Effector memory CD4-positive, alpha-beta T cell (primary cell): Measurements from ENCODE around the gene MNS1.
"Not testable (repeated sequence)": the region's sequence is repeated elsewhere in the genome, so short reads cannot be mapped to it uniquely, and the experiment has no call there.

Source experiments
- DNase-seq, 3 donors: peaks; one replicate each; pipeline ENCODE4 v3.0.0-alpha.2; 2020
- H3K27ac ChIP-seq: 2 replicates; pipeline ENCODE4 v1.7.0; 2013; ENCODE audit warnings: mild to moderate bottlenecking, low read length, moderate library complexity; ENCODE audit not compliant: insufficient read depth, poor library complexity, severe bottlenecking
- H3K27me3 ChIP-seq: replicated peaks from 2 replicates; pipeline ENCODE4 v1.7.0; 2013; ENCODE audit warnings: mild to moderate bottlenecking, low read length; ENCODE audit not compliant: insufficient read depth, control insufficient read depth, poor library complexity, severe bottlenecking
- H3K36me3 ChIP-seq: 2 replicates; pipeline ENCODE4 v1.7.0; 2013; ENCODE audit warnings: mild to moderate bottlenecking, low read length, moderate library complexity; ENCODE audit not compliant: control insufficient read depth, insufficient read depth
- H3K4me1 ChIP-seq: 2 replicates; pipeline ENCODE4 v1.7.0; 2013; ENCODE audit warnings: low read length, mild to moderate bottlenecking; ENCODE audit not compliant: control insufficient read depth, insufficient read depth, poor library complexity, severe bottlenecking
- H3K4me3 ChIP-seq: 2 replicates; pipeline ENCODE4 v1.7.0; 2013; ENCODE audit warnings: low read length, low read depth, mild to moderate bottlenecking; ENCODE audit not compliant: insufficient read depth, poor library complexity, severe bottlenecking
- H3K9me3 ChIP-seq: 2 replicates; pipeline ENCODE4 v1.7.0; 2013; ENCODE audit warnings: mild to moderate bottlenecking, low read length, moderate library complexity; ENCODE audit not compliant: control insufficient read depth

MNS1 gene

GRCh38 chr15:56413114-56413733 lies 51.7 kb downstream of the MNS1 start:
- not testable (repeated sequence) for H3K27ac ChIP-seq, DNase-seq, H3K4me3 ChIP-seq, H3K9me3 ChIP-seq, H3K4me1 ChIP-seq, H3K36me3 ChIP-seq, H3K27me3 ChIP-seq

GRCh38 chr15:56411122-56411749 lies 53.7 kb downstream of the MNS1 start:
- H3K27me3 ChIP-seq: no peaks in the 10 kb centered on the region
- no peaks in the 10 kb centered on the region for H3K4me1 ChIP-seq
- H3K9me3 ChIP-seq: no peaks in the 10 kb centered on the region
- DNase-seq: no peak
- H3K27ac ChIP-seq: no peak overlapping the region
- H3K4me3 ChIP-seq: no peak overlapping the region
- no peaks in the 10 kb centered on the region for H3K36me3 ChIP-seq

GRCh38 chr15:56410721-56411120 lies 54.2 kb downstream of the MNS1 start:
- no peaks in the 10 kb centered on the region for H3K9me3 ChIP-seq
- H3K27me3 ChIP-seq: no peaks in the 10 kb centered on the region
- H3K36me3 ChIP-seq: no peaks in the 10 kb centered on the region
- no peak for DNase-seq
- H3K4me3 ChIP-seq: no peak overlapping the region
- H3K27ac ChIP-seq: no peak overlapping the region
- no peaks in the 10 kb centered on the region for H3K4me1 ChIP-seq

GRCh38 chr15:56399209-56399608 lies 65.7 kb downstream of the MNS1 start:
- not testable (repeated sequence) for H3K4me1 ChIP-seq, H3K27me3 ChIP-seq, H3K4me3 ChIP-seq, H3K36me3 ChIP-seq, DNase-seq, H3K9me3 ChIP-seq, H3K27ac ChIP-seq

GRCh38 chr15:56397325-56397724 lies 67.6 kb downstream of the MNS1 start:
- H3K4me1 ChIP-seq, H3K27me3 ChIP-seq, DNase-seq, H3K27ac ChIP-seq, H3K4me3 ChIP-seq, H3K36me3 ChIP-seq, H3K9me3 ChIP-seq: not testable (repeated sequence)

GRCh38 chr15:56394909-56395308 lies 70.0 kb downstream of the MNS1 start:
- Histone ChIP-seq H3K27me3 (no peaks in the 10 kb centered on the region), H3K4me3 (no peak overlapping the region), H3K9me3 (no peaks in the 10 kb centered on the region), H3K27ac (no peak overlapping the region), H3K36me3 (no peaks in the 10 kb centered on the region), H3K4me1 (no peaks in the 10 kb centered on the region)
- DNase-seq: no peak

- no peaks in the 10 kb centered on the region for H3K4me1 ChIP-seq
- no peak overlapping the region for H3K27ac ChIP-seq
- no peak for DNase-seq
- H3K27me3 ChIP-seq: no peaks in the 10 kb centered on the region
- H3K36me3 ChIP-seq: no peaks in the 10 kb centered on the region
- no peak overlapping the region for H3K4me3 ChIP-seq
- H3K9me3 ChIP-seq: no peaks in the 10 kb centered on the region
Measured at GRCh38 chr15:56393277-56393676, 71.7 kb downstream of the MNS1 start.

GRCh38 chr15:56390739-56391267 lies 74.1 kb downstream of the MNS1 start:
- Histone ChIP-seq H3K36me3 (no peaks in the 10 kb centered on the region), H3K27ac (no peak overlapping the region), H3K4me3 (no peak overlapping the region), H3K9me3 (no peaks in the 10 kb centered on the region), H3K27me3 (no peaks in the 10 kb centered on the region), H3K4me1 (no peaks in the 10 kb centered on the region)
- no peak for DNase-seq

GRCh38 chr15:56385908-56386307 lies 79.0 kb downstream of the MNS1 start:
- H3K27me3 ChIP-seq: no peaks in the 10 kb centered on the region
- no peak overlapping the region for H3K4me3 ChIP-seq
- no peak for DNase-seq
- H3K4me1 ChIP-seq: no peaks in the 10 kb centered on the region
- no peaks in the 10 kb centered on the region for H3K36me3 ChIP-seq
- H3K27ac ChIP-seq: no peak overlapping the region
- H3K9me3 ChIP-seq: no peaks in the 10 kb centered on the region

GRCh38 chr15:56383010-56383409 lies 81.9 kb downstream of the MNS1 start:
- no peaks in the 10 kb centered on the region for H3K36me3 ChIP-seq
- no peaks in the 10 kb centered on the region for H3K4me1 ChIP-seq
- no peak overlapping the region for H3K27ac ChIP-seq
- H3K9me3 ChIP-seq: no peaks in the 10 kb centered on the region
- DNase-seq: no peak
- H3K27me3 ChIP-seq: no peaks in the 10 kb centered on the region
- H3K4me3 ChIP-seq: no peak overlapping the region
